B cell (primary cell): ENCODE data around the gene ERBB4.

Experiments
- CTCF ChIP-seq: fragments of 200-600 bp; IDR thresholded peaks from one replicate; pipeline ENCODE4 v1.8.0; 2022; ENCODE audit warnings: antibody characterized with exemption, mild to moderate bottlenecking
- EZH2 ChIP-seq: IDR thresholded peaks from 2 replicates; pipeline ENCODE4 v1.6.1; 2012; ENCODE audit warnings: borderline replicate concordance, low read depth, mild to moderate bottlenecking, moderate library complexity, low read length; ENCODE audit not compliant: insufficient read depth, poor library complexity, severe bottlenecking

- TF ChIP-seq CTCF, result no peak
- no peak for TF ChIP-seq EZH2
These were observed 1206.9 kb downstream of the ERBB4 start for GRCh38 chr2:211331736-211332135.
